ENCODE measurements around the gene GIPR.

The GIPR gene

GRCh38 chr19:45670670-45671453 lies 2.8 kb downstream of the GIPR start (continued):
- TF ChIP-seq PRDM10 (tag by site-specific recombination; IDR thresholded peaks at IDR 0.05), result peak; percentile 40; the same call in 1 of the 2 replicates
- TF ChIP-seq WT1 (tag by site-specific recombination; IDR thresholded peaks at IDR 0.05), result no peak
- no peak for TF ChIP-seq ZNF585B (tag by site-specific recombination; IDR thresholded peaks at IDR 0.05)
- no peak for TF ChIP-seq ZBTB44 (tag by site-specific recombination; IDR thresholded peaks at IDR 0.05)
- TF ChIP-seq ZNF19 (tag by site-specific recombination; IDR thresholded peaks at IDR 0.05; ENCODE audit: low read depth), result no peak
- no peak for TF ChIP-seq ZNF791 (tag by site-specific recombination; IDR thresholded peaks at IDR 0.05)
- no peak for TF ChIP-seq ZNF513 (tag by site-specific recombination; IDR thresholded peaks at IDR 0.05)
- TF ChIP-seq KLF9 (tag by site-specific recombination; IDR thresholded peaks at IDR 0.05; ENCODE audit: low read depth), result 0 out of 2 replicates have a peak, but pooled peaks have one; percentile 58
- TF ChIP-seq ZNF843 (tag by site-specific recombination; IDR thresholded peaks at IDR 0.05), result no peak
- no peak for TF ChIP-seq ZNF624 (tag by site-specific recombination; IDR thresholded peaks at IDR 0.05)
- no peak for TF ChIP-seq ZNF155 (tag by site-specific recombination; IDR thresholded peaks at IDR 0.05)
- TF ChIP-seq ZNF37A (tag by site-specific recombination; IDR thresholded peaks at IDR 0.05), result no peak

- ChIA-PET CTCF (interaction anchor here (1.2 kb wide), 1 partner anchor 18 kb away, joined by 6 read pairs; the partner anchor contains the start of gene QPCTL), POLR2A (no interaction called here)
- H3K27ac ChIP-seq (ENCODE audit: extremely low read depth, low read depth, low read length), result no peak overlapping the region
- TF ChIP-seq PRDM1 (tag by site-specific recombination; IDR thresholded peaks at IDR 0.05) (0 out of 2 replicates have a peak, but pooled peaks have one; percentile 24), PRDM10 (tag by site-specific recombination; IDR thresholded peaks at IDR 0.05) (0 out of 2 replicates have a peak, but pooled peaks have one; percentile 29), SCRT1 (tag by site-specific recombination; IDR thresholded peaks at IDR 0.05; ENCODE audit: borderline replicate concordance) (0 out of 2 replicates have a peak, but pooled peaks have one; percentile 11), ZBTB10 (tag by site-specific recombination; IDR thresholded peaks at IDR 0.05) (no peak)
- H3K4me1 ChIP-seq (ENCODE audit: control insufficient read depth, insufficient read depth, low read length), result peaks cover 7% of the 10 kb centered on the region
- H3K4me3 ChIP-seq (ENCODE audit: low read depth, low read length), result no peak overlapping the region
- H3K36me3 ChIP-seq (ENCODE audit: control insufficient read depth in 2 of 2, insufficient read depth in 1 of 2, low read length in 2 of 2), result no peaks in the 10 kb centered on the region; a peak in 1 of 3 replicates
- H3K9me3 ChIP-seq (ENCODE audit: control insufficient read depth, insufficient read depth, low read depth, low read length), result no peaks in the 10 kb centered on the region
Observed at GRCh38 chr19:45674946-45675345, 6.9 kb downstream of the GIPR start.
